ENCODE data around the gene DNAI2.

The DNAI2 gene

GRCh38 chr17:74288785-74289184 is 14.8 kb downstream of the DNAI2 start:
- H3K27me3 ChIP-seq (ENCODE audit: insufficient read depth, low read depth) = peaks cover 65% of the 10 kb centered on the region
- H3K4me2 ChIP-seq = no peak overlapping the region
- H4K20me1 ChIP-seq (ENCODE audit: insufficient read depth) = no peaks in the 10 kb centered on the region
- H3K4me1 ChIP-seq (ENCODE audit: low read depth, poor library complexity, severe bottlenecking) = no peaks in the 10 kb centered on the region
- no peaks in the 10 kb centered on the region for H3K36me3 ChIP-seq (ENCODE audit: insufficient read depth)
- no peak overlapping the region for H3K27ac ChIP-seq
- H2AFZ ChIP-seq (ENCODE audit: low read depth) = no peak overlapping the region
- no peak overlapping the region for H3K9ac ChIP-seq
- H3K79me2 ChIP-seq (ENCODE audit: insufficient read depth, low read depth) = no peaks in the 10 kb centered on the region
- no peak for TF ChIP-seq CTCF (conservative IDR thresholded peaks at IDR 0.05; ENCODE audit: low read depth, low read length)
- H3K4me3 ChIP-seq (IDR thresholded peaks at IDR 0.05; ENCODE audit: insufficient read depth, low read depth, low read length) = no peak overlapping the region

DNA sequence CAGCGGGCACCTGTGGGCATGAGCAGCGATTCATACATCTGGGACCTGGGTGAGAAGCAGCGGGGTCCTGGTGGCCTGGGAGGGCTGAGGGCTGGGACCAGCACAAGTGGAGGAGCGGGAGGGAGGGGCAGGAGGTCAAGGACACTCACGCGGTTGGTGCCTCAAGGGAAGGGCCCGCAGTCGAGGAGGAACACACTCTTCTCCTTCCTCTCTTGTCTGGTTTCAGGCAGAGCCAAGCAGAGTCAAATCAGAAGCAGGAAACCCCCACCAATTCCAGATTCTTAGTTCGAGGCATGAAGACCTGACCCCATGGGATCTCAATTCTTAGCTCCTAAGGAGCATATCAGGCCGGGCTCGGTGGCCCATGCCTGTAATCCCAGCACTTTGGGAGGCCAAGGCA is 15.7 kb downstream of the DNAI2 start:
- Histone ChIP-seq H3K4me1 (ENCODE audit: low read depth, poor library complexity, severe bottlenecking) (no peaks in the 10 kb centered on the region), H3K4me2 (no peak overlapping the region), H2AFZ (ENCODE audit: low read depth) (no peak overlapping the region), H3K9ac (no peak overlapping the region), H3K4me3 (IDR thresholded peaks at IDR 0.05; ENCODE audit: insufficient read depth, low read depth, low read length) (no peak overlapping the region), H3K27me3 (ENCODE audit: insufficient read depth, low read depth) (peaks cover 63% of the 10 kb centered on the region), H3K79me2 (ENCODE audit: insufficient read depth, low read depth) (no peaks in the 10 kb centered on the region), H4K20me1 (ENCODE audit: insufficient read depth) (no peaks in the 10 kb centered on the region), H3K36me3 (ENCODE audit: insufficient read depth) (no peaks in the 10 kb centered on the region), H3K27ac (no peak overlapping the region)
- no peak for TF ChIP-seq CTCF (conservative IDR thresholded peaks at IDR 0.05; ENCODE audit: low read depth, low read length)

- Histone ChIP-seq H2AFZ (ENCODE audit: low read depth) (no peak overlapping the region), H4K20me1 (ENCODE audit: insufficient read depth) (no peaks in the 10 kb centered on the region), H3K27me3 (ENCODE audit: insufficient read depth, low read depth) (peaks cover 68% of the 10 kb centered on the region), H3K4me2 (no peak overlapping the region), H3K36me3 (ENCODE audit: insufficient read depth) (no peaks in the 10 kb centered on the region), H3K4me3 (IDR thresholded peaks at IDR 0.05; ENCODE audit: insufficient read depth, low read depth, low read length) (no peak overlapping the region), H3K4me1 (ENCODE audit: low read depth, poor library complexity, severe bottlenecking) (no peaks in the 10 kb centered on the region), H3K9ac (no peak overlapping the region), H3K27ac (no peak overlapping the region), H3K79me2 (ENCODE audit: insufficient read depth, low read depth) (no peaks in the 10 kb centered on the region)
- no peak for TF ChIP-seq CTCF (conservative IDR thresholded peaks at IDR 0.05; ENCODE audit: low read depth, low read length)
Measured at GRCh38 chr17:74290340-74290739, 16.3 kb downstream of the DNAI2 start.

DNA sequence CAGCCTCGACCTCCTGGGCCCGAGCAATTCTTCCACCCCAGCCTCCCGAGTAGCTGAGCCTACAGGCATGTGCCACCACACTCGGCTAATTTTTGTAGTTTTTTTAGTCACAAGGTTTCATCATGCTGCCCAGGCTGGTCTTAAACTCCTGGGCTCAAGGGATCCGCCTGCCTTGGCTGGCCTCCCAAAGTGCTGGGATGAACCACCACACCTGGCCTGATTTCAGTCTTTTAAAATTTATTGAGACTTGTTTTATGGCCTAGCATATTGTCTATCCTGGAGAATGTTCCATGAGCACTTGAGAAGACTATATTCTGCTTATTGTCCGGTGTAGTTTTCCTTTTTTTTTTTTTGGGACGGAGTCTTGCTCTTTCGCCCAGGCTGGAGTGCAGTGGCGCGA is 18.5 kb downstream of the DNAI2 start:
- H3K27me3 ChIP-seq (ENCODE audit: insufficient read depth, low read depth) = peaks cover 63% of the 10 kb centered on the region
- H3K9ac ChIP-seq = no peak overlapping the region
- no peaks in the 10 kb centered on the region for H3K36me3 ChIP-seq (ENCODE audit: insufficient read depth)
- H3K27ac ChIP-seq = no peak overlapping the region
- no peak overlapping the region for H3K4me2 ChIP-seq
- no peak overlapping the region for H2AFZ ChIP-seq (ENCODE audit: low read depth)
- no peak overlapping the region for H3K4me3 ChIP-seq (IDR thresholded peaks at IDR 0.05; ENCODE audit: insufficient read depth, low read depth, low read length)
- no peaks in the 10 kb centered on the region for H4K20me1 ChIP-seq (ENCODE audit: insufficient read depth)
- H3K79me2 ChIP-seq (ENCODE audit: insufficient read depth, low read depth) = no peaks in the 10 kb centered on the region
- H3K4me1 ChIP-seq (ENCODE audit: low read depth, poor library complexity, severe bottlenecking) = no peaks in the 10 kb centered on the region
- no peak for TF ChIP-seq CTCF (conservative IDR thresholded peaks at IDR 0.05; ENCODE audit: low read depth, low read length)
